ENCODE results near the gene DAB2IP.

GRCh38 chr9:121815546-121816448 lies 164.4 kb downstream of the DAB2IP start:
- no peak for TF ChIP-seq CTCF (IDR thresholded peaks at IDR 0.05; ENCODE audit: low read depth, low read length)
- TF ChIP-seq EZH2phosphoT487 (IDR thresholded peaks at IDR 0.05; ENCODE audit: low read depth), result no peak

Data from OCI-LY3 (cell line).